Measurements from ENCODE around the gene KCTD1. TPM values are rescaled to one million over a fixed set of nuclear protein-coding genes. Genes with fewer than 3 reads are reported as not detected.

Gene KCTD1
- total RNA-seq, 1 donor from 2014 or later, result 31.8 TPM

GRCh38 chr18:26540043-26540628, 8.2 kb downstream of the KCTD1 start:
- H3K9me3 ChIP-seq (ENCODE audit: insufficient read depth, low read depth, low read length), result no peaks in the 10 kb centered on the region
- H3K9me3 Mint-ChIP-seq (ENCODE audit: unreplicated experiment), result no peaks in the 10 kb centered on the region
- peaks cover 34% of the 10 kb centered on the region for H3K4me1 Mint-ChIP-seq (ENCODE audit: low read depth, unreplicated experiment)
- no peak overlapping the region for H3K27ac ChIP-seq (ENCODE audit: low read depth, low read length)
- DNase-seq (ENCODE audit: low read depth) (peak; percentile 63), FAIRE-seq (no peak)
- peaks cover 62% of the 10 kb centered on the region for H4K20me1 ChIP-seq (ENCODE audit: insufficient read depth, low read length)
- TF ChIP-seq EZH2 (IDR thresholded peaks at IDR 0.05; ENCODE audit: insufficient read depth, low read length), result no peak
- TF ChIP-seq CTCF (IDR thresholded peaks at IDR 0.05; ENCODE audit: insufficient read depth, low read depth, low read length), result no peak
- H3K9ac ChIP-seq (ENCODE audit: low read length), result no peak overlapping the region
- H3K4me2 ChIP-seq (ENCODE audit: low read length), result peak overlapping the region; percentile 18
- H3K79me2 ChIP-seq (ENCODE audit: insufficient read depth, low read length), result peaks cover 67% of the 10 kb centered on the region
- H3K27me3 Mint-ChIP-seq (ENCODE audit: low read depth, unreplicated experiment), result no peaks in the 10 kb centered on the region
- no peaks in the 10 kb centered on the region for H3K4me1 ChIP-seq (ENCODE audit: insufficient read depth, low read length)
- H3K27ac Mint-ChIP-seq (ENCODE audit: unreplicated experiment), result no peak overlapping the region
- no peaks in the 10 kb centered on the region for H3K27me3 ChIP-seq (ENCODE audit: insufficient read depth, low read length)
- H3K4me3 Mint-ChIP-seq (ENCODE audit: unreplicated experiment), result no peak overlapping the region
- no peaks in the 10 kb centered on the region for H3K36me3 ChIP-seq (ENCODE audit: insufficient read depth, low read length)
- no peak overlapping the region for H2AFZ ChIP-seq (ENCODE audit: low read depth, low read length)
- H3K4me3 ChIP-seq (ENCODE audit: insufficient read depth, low read depth, low read length), result no peak overlapping the region
- no peaks in the 10 kb centered on the region for H3K36me3 Mint-ChIP-seq (ENCODE audit: low read depth, unreplicated experiment)

GRCh38 chr18:26538524-26538923, 9.8 kb downstream of the KCTD1 start:
- TF ChIP-seq CTCF (IDR thresholded peaks at IDR 0.05; ENCODE audit: insufficient read depth, low read depth, low read length) (no peak), EZH2 (IDR thresholded peaks at IDR 0.05; ENCODE audit: insufficient read depth, low read length) (no peak)
- no peaks in the 10 kb centered on the region for H3K9me3 Mint-ChIP-seq (ENCODE audit: unreplicated experiment)
- no peak overlapping the region for H3K4me3 Mint-ChIP-seq (ENCODE audit: unreplicated experiment)
- no peak overlapping the region for H3K4me2 ChIP-seq (ENCODE audit: low read length)
- no peak overlapping the region for H2AFZ ChIP-seq (ENCODE audit: low read depth, low read length)
- no peaks in the 10 kb centered on the region for H3K9me3 ChIP-seq (ENCODE audit: insufficient read depth, low read depth, low read length)
- H3K27ac ChIP-seq (ENCODE audit: low read depth, low read length), result no peak overlapping the region
- no peak for DNase-seq (ENCODE audit: low read depth)
- no peaks in the 10 kb centered on the region for H3K27me3 ChIP-seq (ENCODE audit: insufficient read depth, low read length)
- H4K20me1 ChIP-seq (ENCODE audit: insufficient read depth, low read length), result peaks cover 46% of the 10 kb centered on the region
- H3K27ac Mint-ChIP-seq (ENCODE audit: unreplicated experiment), result no peak overlapping the region
- no peaks in the 10 kb centered on the region for H3K4me1 ChIP-seq (ENCODE audit: insufficient read depth, low read length)
- H3K4me3 ChIP-seq (ENCODE audit: insufficient read depth, low read depth, low read length), result no peak overlapping the region
- H3K36me3 ChIP-seq (ENCODE audit: insufficient read depth, low read length), result no peaks in the 10 kb centered on the region
- FAIRE-seq, result no peak
- peaks cover 51% of the 10 kb centered on the region for H3K79me2 ChIP-seq (ENCODE audit: insufficient read depth, low read length)
- H3K36me3 Mint-ChIP-seq (ENCODE audit: low read depth, unreplicated experiment), result no peaks in the 10 kb centered on the region
- no peak overlapping the region for H3K9ac ChIP-seq (ENCODE audit: low read length)
- no peaks in the 10 kb centered on the region for H3K27me3 Mint-ChIP-seq (ENCODE audit: low read depth, unreplicated experiment)
- H3K4me1 Mint-ChIP-seq (ENCODE audit: low read depth, unreplicated experiment), result peaks cover 25% of the 10 kb centered on the region

GRCh38 chr18:26536664-26537063, 11.7 kb downstream of the KCTD1 start:
- no peaks in the 10 kb centered on the region for H3K27me3 ChIP-seq (ENCODE audit: insufficient read depth, low read length)
- no peaks in the 10 kb centered on the region for H3K36me3 ChIP-seq (ENCODE audit: insufficient read depth, low read length)
- H3K4me3 ChIP-seq (ENCODE audit: insufficient read depth, low read depth, low read length), result no peak overlapping the region
- H3K27ac ChIP-seq (ENCODE audit: low read depth, low read length), result no peak overlapping the region
- Mint-ChIP-seq H3K27me3 (ENCODE audit: low read depth, unreplicated experiment) (no peaks in the 10 kb centered on the region), H3K4me1 (ENCODE audit: low read depth, unreplicated experiment) (peaks cover 28% of the 10 kb centered on the region), H3K4me3 (ENCODE audit: unreplicated experiment) (no peak overlapping the region), H3K9me3 (ENCODE audit: unreplicated experiment) (no peaks in the 10 kb centered on the region), H3K36me3 (ENCODE audit: low read depth, unreplicated experiment) (no peaks in the 10 kb centered on the region), H3K27ac (ENCODE audit: unreplicated experiment) (no peak overlapping the region)
- FAIRE-seq (no peak), DNase-seq (ENCODE audit: low read depth) (no peak)
- H3K9me3 ChIP-seq (ENCODE audit: insufficient read depth, low read depth, low read length), result no peaks in the 10 kb centered on the region
- no peak overlapping the region for H3K4me2 ChIP-seq (ENCODE audit: low read length)
- H3K9ac ChIP-seq (ENCODE audit: low read length), result no peak overlapping the region
- H3K4me1 ChIP-seq (ENCODE audit: insufficient read depth, low read length), result no peaks in the 10 kb centered on the region
- TF ChIP-seq CTCF (IDR thresholded peaks at IDR 0.05; ENCODE audit: insufficient read depth, low read depth, low read length) (no peak), EZH2 (IDR thresholded peaks at IDR 0.05; ENCODE audit: insufficient read depth, low read length) (no peak)
- no peak overlapping the region for H2AFZ ChIP-seq (ENCODE audit: low read depth, low read length)
- peaks cover 33% of the 10 kb centered on the region for H3K79me2 ChIP-seq (ENCODE audit: insufficient read depth, low read length)
- H4K20me1 ChIP-seq (ENCODE audit: insufficient read depth, low read length), result peaks cover 41% of the 10 kb centered on the region

Data from astrocyte (in vitro differentiated cells and primary cell).